HFF-Myc (cell line): ENCODE results near the gene MET.

ENCODE experiments used
- DNase-seq: peaks from one replicate; pipeline ENCODE4 v3.0.0-alpha.2; 2011; ENCODE audit warnings: low read depth; ENCODE audit errors: extremely low read depth
- H3K4me3 ChIP-seq: replicated peaks from 2 replicates; pipeline ENCODE4 v1.5.1; 2011; ENCODE audit warnings: low read depth, mild to moderate bottlenecking, control low read depth, low read length
- TF ChIP-seq, protein P1 (sequence below): IDR thresholded peaks from 2 replicates; pipeline ENCODE4 v1.5.1; 2012; ENCODE audit warnings: mild to moderate bottlenecking, low read depth, low read length, control low read depth; ENCODE audit errors: missing control alignments

MET gene

GRCh38 chr7:116731023-116731395 lies 59.0 kb downstream of the MET start:
- TF ChIP-seq, protein P1, sequence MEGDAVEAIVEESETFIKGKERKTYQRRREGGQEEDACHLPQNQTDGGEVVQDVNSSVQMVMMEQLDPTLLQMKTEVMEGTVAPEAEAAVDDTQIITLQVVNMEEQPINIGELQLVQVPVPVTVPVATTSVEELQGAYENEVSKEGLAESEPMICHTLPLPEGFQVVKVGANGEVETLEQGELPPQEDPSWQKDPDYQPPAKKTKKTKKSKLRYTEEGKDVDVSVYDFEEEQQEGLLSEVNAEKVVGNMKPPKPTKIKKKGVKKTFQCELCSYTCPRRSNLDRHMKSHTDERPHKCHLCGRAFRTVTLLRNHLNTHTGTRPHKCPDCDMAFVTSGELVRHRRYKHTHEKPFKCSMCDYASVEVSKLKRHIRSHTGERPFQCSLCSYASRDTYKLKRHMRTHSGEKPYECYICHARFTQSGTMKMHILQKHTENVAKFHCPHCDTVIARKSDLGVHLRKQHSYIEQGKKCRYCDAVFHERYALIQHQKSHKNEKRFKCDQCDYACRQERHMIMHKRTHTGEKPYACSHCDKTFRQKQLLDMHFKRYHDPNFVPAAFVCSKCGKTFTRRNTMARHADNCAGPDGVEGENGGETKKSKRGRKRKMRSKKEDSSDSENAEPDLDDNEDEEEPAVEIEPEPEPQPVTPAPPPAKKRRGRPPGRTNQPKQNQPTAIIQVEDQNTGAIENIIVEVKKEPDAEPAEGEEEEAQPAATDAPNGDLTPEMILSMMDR, result no peak

GRCh38 chr7:116731445-116732335 lies 59.7 kb downstream of the MET start:
- DNase-seq, result no peak
- H3K4me3 ChIP-seq, result no peak overlapping the region
- TF ChIP-seq, protein P1, result no peak

More at GRCh38 chr7:116731023-116731395, 59.0 kb downstream of the MET start:
- H3K4me3 ChIP-seq, result no peak overlapping the region
- DNase-seq, result no peak

DNA sequence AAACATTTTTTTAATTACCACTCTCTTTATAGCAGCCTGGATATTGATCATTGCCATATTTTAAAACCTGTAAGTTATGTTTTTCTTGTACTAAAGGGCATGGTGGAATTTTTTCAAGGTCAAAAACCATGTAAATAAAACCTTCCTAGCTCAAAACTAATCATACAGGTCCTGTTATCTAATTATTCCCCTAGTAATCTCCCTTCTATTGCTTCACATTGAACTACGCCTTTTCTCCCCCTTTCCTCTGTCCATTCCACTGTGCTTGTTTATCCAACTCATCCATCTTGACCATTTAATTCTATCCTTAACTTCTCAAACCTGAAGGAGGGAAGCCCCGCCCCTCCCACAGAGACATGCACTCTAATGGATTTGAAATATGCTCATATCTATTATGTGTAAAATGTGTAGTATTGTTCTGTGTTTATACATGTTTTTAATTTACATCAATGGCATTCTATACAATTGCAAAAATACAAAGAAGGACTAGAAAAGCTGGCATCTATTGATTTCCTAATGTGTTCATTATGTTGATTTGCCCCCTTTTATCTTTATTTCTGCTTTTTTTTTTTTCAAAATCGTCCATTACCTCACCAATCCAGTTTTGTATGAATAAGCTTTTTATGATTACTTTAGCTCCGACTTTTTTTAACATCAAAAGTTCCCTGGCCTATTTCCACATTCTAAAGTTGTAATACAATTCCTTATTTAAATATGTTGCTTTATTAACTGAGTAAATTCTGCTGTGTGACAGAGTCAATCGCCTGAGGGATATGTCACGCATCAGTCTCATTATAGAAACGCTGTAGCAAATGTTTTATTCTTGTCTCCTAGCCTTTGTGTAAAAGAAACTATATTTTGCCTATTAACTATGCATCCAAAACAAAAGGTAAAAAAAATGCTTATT lies 61.0 kb downstream of the MET start:
- DNase-seq, result no peak
- TF ChIP-seq, protein P1, result no peak
- H3K4me3 ChIP-seq, result no peak overlapping the region

- TF ChIP-seq, protein P1, result no peak
- H3K4me3 ChIP-seq, result no peak overlapping the region
- DNase-seq, result no peak
Measured at GRCh38 chr7:116733924-116734580, 62.1 kb downstream of the MET start.

DNA sequence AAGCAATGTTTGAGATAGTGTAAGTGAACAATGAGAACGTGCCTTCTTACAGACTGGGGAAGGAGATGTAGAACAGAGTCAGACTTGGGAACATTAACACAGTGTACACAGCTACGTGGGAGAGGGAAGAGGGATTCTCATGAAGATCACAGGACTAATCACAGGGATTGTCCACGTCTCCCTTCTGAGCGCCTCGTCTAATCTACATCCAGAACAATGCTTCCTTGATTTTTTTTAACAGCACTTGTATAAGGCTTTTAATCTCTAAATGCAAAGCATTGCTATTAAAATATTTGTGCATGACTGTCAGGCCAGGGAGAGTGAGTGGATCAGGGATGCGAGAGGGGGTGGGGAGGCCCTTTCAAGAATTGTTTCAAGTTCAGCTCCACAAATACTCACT lies 62.7 kb downstream of the MET start:
- no peak for DNase-seq
- H3K4me3 ChIP-seq, result no peak overlapping the region
- TF ChIP-seq, protein P1, result no peak

DNA sequence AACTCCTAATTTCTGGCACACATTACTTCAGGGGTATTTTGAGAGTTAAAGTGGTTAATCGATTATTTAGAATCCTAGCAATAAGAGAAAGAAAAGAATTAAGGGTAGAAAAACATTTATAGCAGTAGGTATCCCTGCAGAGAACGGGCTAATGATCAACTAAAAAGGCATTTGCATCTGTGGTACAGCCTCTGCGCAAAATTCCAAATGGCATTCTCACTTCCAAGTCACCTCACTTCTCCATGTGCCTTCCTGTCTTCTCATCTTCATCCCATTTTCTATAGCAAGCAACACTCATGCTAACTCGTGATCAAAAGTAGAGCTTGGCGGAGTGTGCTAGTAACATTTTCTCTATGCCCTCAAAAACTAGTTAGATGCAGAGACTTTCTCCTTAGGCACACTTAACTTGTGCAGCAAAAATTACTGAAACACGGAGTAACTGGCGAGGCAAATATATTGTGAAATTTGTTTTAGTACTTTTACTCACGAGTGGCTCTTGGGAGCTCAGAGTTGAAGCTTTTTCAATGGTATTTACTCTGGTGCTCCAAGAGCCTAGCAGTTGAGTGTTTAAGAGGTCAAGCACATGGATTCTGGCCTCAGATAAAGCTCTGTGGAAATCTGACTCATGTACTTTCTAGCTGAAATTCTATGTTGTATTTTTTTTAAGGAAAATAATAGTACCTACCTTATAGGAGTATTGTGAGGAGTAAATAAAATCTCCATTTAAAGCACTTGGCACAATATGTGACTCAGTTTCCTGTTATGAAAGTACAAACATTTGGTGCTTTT lies 65.1 kb downstream of the MET start:
- DNase-seq, result no peak
- TF ChIP-seq, protein P1, result no peak
- no peak overlapping the region for H3K4me3 ChIP-seq
